GM18517 (cell line): ENCODE data around the gene CFP.
"Not testable (repeated sequence)": the region's sequence is repeated elsewhere in the genome, so short reads cannot be mapped to it uniquely, and the experiment has no call there.

Source experiments
- ATAC-seq: cut with Tn5 transposase; IDR thresholded peaks from one replicate; pipeline ENCODE4 v1.9.1; 2021; ENCODE audit warnings: mild to moderate bottlenecking, moderate library complexity; ENCODE audit not compliant: unreplicated experiment

Gene CFP

GRCh38 chrX:47607091-47607490, 22.6 kb downstream of the CFP start:
- no peak for ATAC-seq

GRCh38 chrX:47605024-47605423, 24.7 kb downstream of the CFP start:
- ATAC-seq = no peak

GRCh38 chrX:47603125-47603524, 26.6 kb downstream of the CFP start:
- ATAC-seq = not testable (repeated sequence)

- ATAC-seq = no peak
Measured at GRCh38 chrX:47597222-47597621, 32.5 kb downstream of the CFP start.

GRCh38 chrX:47596256-47596655, 33.5 kb downstream of the CFP start:
- ATAC-seq = no peak

GRCh38 chrX:47595716-47596251, 33.9 kb downstream of the CFP start:
- no peak for ATAC-seq

GRCh38 chrX:47593522-47593921, 36.2 kb downstream of the CFP start:
- ATAC-seq = no peak

- ATAC-seq = no peak
Measured at GRCh38 chrX:47590984-47591383, 38.7 kb downstream of the CFP start.

- no peak for ATAC-seq
Measured at GRCh38 chrX:47587906-47588735, 41.6 kb downstream of the CFP start.

GRCh38 chrX:47587091-47587891, 42.4 kb downstream of the CFP start:
- no peak for ATAC-seq

GRCh38 chrX:47586043-47586787, 43.5 kb downstream of the CFP start:
- no peak for ATAC-seq

- no peak for ATAC-seq
Measured at GRCh38 chrX:47585273-47585672, 44.5 kb downstream of the CFP start.

- ATAC-seq = no peak
Measured at GRCh38 chrX:47584714-47585113, 45.0 kb downstream of the CFP start.

GRCh38 chrX:47583240-47583861, 46.4 kb downstream of the CFP start:
- no peak for ATAC-seq

- ATAC-seq = peak; percentile 78
Measured at GRCh38 chrX:47581731-47582647, 47.7 kb downstream of the CFP start, which contains the start of gene TIMP1. Gene TIMP1, plus strand, starts transcription at chrX:47582436. Its CDS starts 980 bp downstream, at chrX:47583416.

GRCh38 chrX:47579537-47579936, 50.2 kb downstream of the CFP start:
- no peak for ATAC-seq

GRCh38 chrX:47578692-47579091, 51.0 kb downstream of the CFP start:
- no peak for ATAC-seq

- no peak for ATAC-seq
Measured at GRCh38 chrX:47577901-47578300, 51.8 kb downstream of the CFP start.

GRCh38 chrX:47577424-47577823, 52.3 kb downstream of the CFP start:
- ATAC-seq = no peak
